SK-N-SH treated with all-trans-retinoic acid at 6 μM for 48 hours (cell line): ENCODE data around the gene ATP7B.

Experiments
- ARNTL ChIP-seq: fragments of 450-650 bp; formaldehyde crosslinking; IDR thresholded peaks from 2 replicates; pipeline ENCODE4 v1.5.0; 2020; ENCODE audit warnings: low read depth, mild to moderate bottlenecking, moderate library complexity, borderline replicate concordance
- BACH2 ChIP-seq: fragments of 250-450 bp; sonication (Bioruptor Pico); IDR thresholded peaks from 2 replicates; pipeline ENCODE4 v1.9.0; 2021; ENCODE audit warnings: mild to moderate bottlenecking, borderline replicate concordance
- CREB5 ChIP-seq: fragments of 250-450 bp; sonication (Bioruptor Pico); IDR thresholded peaks from 2 replicates; pipeline ENCODE4 v1.5.1; 2020; ENCODE audit warnings: low read depth, mild to moderate bottlenecking, moderate library complexity
- ESRRG ChIP-seq: fragments of 250-450 bp; sonication (Bioruptor Pico); IDR thresholded peaks from 2 replicates; pipeline ENCODE4 v1.6.1; 2021; ENCODE audit warnings: mild to moderate bottlenecking
- ISL1 ChIP-seq: fragments of 250-450 bp; sonication (Bioruptor Pico); IDR thresholded peaks from 2 replicates; pipeline ENCODE4 v2.1.2; 2022; ENCODE audit warnings: mild to moderate bottlenecking, moderate library complexity
- PATZ1 ChIP-seq: fragments of 250-450 bp; sonication (Bioruptor Pico); IDR thresholded peaks from 2 replicates; pipeline ENCODE4 v1.8.0; 2020; ENCODE audit warnings: mild to moderate bottlenecking, moderate library complexity, borderline replicate concordance
- RARB ChIP-seq: fragments of 250-450 bp; sonication (Bioruptor Pico); IDR thresholded peaks from 2 replicates; pipeline ENCODE4 v1.8.0; 2021; ENCODE audit warnings: mild to moderate bottlenecking, moderate library complexity
- TOX ChIP-seq: fragments of 250-450 bp; sonication (Bioruptor Pico); IDR thresholded peaks from 2 replicates; pipeline ENCODE4 v1.8.0; 2021; ENCODE audit warnings: mild to moderate bottlenecking, moderate library complexity, borderline replicate concordance
- ZFP3 ChIP-seq: fragments of 250-450 bp; sonication (Bioruptor Pico); IDR thresholded peaks from 2 replicates; pipeline ENCODE4 v1.5.0; 2020; ENCODE audit warnings: mild to moderate bottlenecking, moderate library complexity
- ZNF565 ChIP-seq: fragments of 450-650 bp; formaldehyde crosslinking; conservative IDR thresholded peaks from 2 replicates; pipeline ENCODE4 v1.5.0; 2020; ENCODE audit warnings: low read depth, mild to moderate bottlenecking, moderate library complexity
- ZNF70 ChIP-seq: fragments of 450-650 bp; formaldehyde crosslinking; IDR thresholded peaks from 2 replicates; pipeline ENCODE4 v1.5.0; 2020; ENCODE audit warnings: mild to moderate bottlenecking, moderate library complexity
- ZNF8 ChIP-seq: fragments of 450-650 bp; formaldehyde crosslinking; IDR thresholded peaks from 2 replicates; pipeline ENCODE4 v1.5.0; 2020; ENCODE audit warnings: mild to moderate bottlenecking, moderate library complexity

- TF ChIP-seq RARB (CRISPR knock-in tag) (no peak), ZNF565 (CRISPR knock-in tag) (no peak), ISL1 (CRISPR knock-in tag) (no peak), ZNF70 (CRISPR knock-in tag) (no peak), ZFP3 (no peak), ARNTL (no peak), CREB5 (CRISPR knock-in tag) (no peak), PATZ1 (no peak), BACH2 (CRISPR knock-in tag) (no peak), TOX (CRISPR knock-in tag) (no peak), ESRRG (CRISPR knock-in tag) (no peak), ZNF8 (CRISPR knock-in tag) (no peak)
Measured at GRCh38 chr13:51912511-51913225, 98.6 kb downstream of the ATP7B start.
